Stimulated activated CD4-positive, alpha-beta T cell treated with anti-CD3 and anti-CD28 coated beads, Interleukin-1b, Interleukin-23, amount 100 ng/mL, for 1 hour (primary cell): ENCODE measurements around the gene MTUS2.

Source experiments
- DNase-seq, 2 donors: peaks; one replicate each; pipeline ENCODE4 v3.0.0-alpha.2; 2020; ENCODE audit warnings: low read depth in 2 of 2

MTUS2 gene

DNA sequence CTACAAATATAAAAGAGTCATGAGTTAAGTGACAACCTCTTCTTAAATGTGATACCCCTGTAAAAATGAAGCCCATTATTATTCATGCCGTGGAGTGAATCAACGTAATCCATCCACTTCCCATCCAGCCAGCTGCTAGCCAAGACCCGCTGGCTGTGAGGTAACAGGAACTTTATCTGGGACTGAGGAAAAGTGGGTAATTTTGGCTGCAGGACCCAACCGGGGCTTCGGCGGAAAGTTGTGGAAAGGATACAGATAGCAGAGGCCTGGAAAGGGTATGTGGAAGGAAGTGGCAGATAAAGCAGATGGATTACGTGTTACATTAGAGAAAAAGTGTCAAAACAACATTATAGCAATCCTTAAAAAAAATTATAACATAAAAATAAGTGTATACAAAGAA, 727.0 kb downstream of the MTUS2 start:
- no peak for DNase-seq

DNA sequence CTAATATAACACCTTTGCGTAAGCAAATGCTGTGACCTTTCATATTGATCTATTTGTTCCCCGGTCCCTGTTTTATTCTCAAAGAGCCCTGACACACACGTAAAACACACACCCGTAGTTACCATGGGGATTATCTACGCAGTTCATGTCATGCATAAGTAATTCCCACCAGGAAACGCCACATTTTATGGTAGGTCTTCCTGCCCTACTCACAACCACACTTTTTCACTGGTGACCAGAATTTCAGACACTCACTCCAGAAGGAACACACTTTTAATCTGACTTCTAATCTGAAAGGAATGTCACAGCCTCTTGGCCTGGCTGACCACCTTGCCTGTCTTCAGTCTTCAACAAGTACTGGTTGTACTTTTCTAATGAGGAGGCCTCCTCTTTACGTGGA, 728.6 kb downstream of the MTUS2 start:
- no peak for DNase-seq

DNA sequence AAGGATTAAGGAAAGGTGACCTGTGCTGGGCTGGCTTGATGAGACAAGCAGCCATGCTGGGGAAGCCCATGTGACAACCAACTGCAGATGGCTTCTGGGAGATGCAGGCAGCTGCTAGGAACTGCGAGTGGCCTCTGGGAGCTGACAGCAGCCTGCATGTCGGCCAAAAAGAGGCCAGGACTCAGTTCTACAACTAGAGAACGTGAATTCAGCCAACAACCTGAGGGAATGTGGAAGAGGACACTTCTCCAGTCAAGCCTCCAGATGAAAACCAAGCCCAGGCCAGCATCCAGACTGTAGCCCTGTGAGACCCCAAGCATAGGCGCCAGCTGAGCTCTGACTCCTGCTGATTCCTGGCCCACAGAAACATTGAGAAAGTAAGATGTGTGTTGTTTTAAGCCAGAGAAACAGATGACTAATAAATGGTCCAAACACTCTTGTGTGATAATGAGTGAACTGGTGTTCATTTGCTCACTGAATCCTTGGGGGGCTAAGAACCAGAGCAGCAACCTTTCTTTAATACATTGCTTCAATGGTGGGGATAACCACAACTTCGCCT, 730.4 kb downstream of the MTUS2 start:
- no peak for DNase-seq

DNA sequence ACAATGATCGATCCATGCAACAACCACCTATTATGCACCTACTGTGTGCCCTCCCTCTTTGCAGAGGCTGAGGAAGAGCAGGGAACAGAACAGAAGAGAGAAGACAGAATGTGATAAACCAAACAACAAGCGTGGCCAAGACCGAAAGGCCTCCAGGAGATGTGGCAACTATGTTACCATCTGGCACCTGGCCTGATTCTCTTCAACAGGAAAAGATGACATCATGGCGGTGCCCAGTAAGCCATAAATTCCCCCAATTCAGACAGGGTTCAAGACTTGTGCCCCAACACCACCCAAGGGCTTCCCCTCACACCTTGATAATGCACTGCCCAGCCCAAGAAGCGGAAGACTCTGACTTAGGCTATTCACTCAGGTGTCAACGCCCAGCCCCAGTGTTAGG, 731.1 kb downstream of the MTUS2 start:
- no peak for DNase-seq
